Endothelial cell of umbilical vein (primary cell): Measurements from ENCODE around the gene RTEL1. TPM values are rescaled to one million over a fixed set of nuclear protein-coding genes. Genes with fewer than 3 reads are reported as not detected.

Source experiments
- BruUV-seq: library from RNA; stranded (reverse); fragments of 400-500 nt; replicated peaks from 2 replicates; lab custom pipeline; 2021; lab: Mats Ljungman, UMichigan
- CTCF ChIA-PET: fragments of 300-600, 350-600 bp; sonication (Branson Sonifier 250); formaldehyde crosslinking; loops from one replicate; lab custom pipeline; 2021; ENCODE audit warnings: antibody characterized with exemption, inconsistent platforms; lab: Charles Lee
- POLR2A ChIA-PET: fragments of 300-600, 350-600 bp; sonication (Branson Sonifier 250); formaldehyde crosslinking; loops from one replicate; lab custom pipeline; 2021; ENCODE audit warnings: antibody characterized with exemption, inconsistent platforms; lab: Charles Lee
- DNase-seq: peaks from one replicate; pipeline ENCODE4 v3.0.0-alpha.2; 2011; ENCODE audit warnings: low read depth, low spot score
- FAIRE-seq: peaks from 2 replicates; lab custom pipeline; 2011; peaks lifted over from hg19 to GRCh38; lab: Jason Lieb, UNC
- H2AFZ ChIP-seq: 2 replicates; pipeline ENCODE4 v1.6.0; 2012; ENCODE audit warnings: low read depth, low read length, control low read depth, inconsistent platforms
- H3K27ac ChIP-seq: 2 replicates; pipeline ENCODE4 v1.5.1; 2011; ENCODE audit warnings: low read depth, mild to moderate bottlenecking, control low read depth, low read length, moderate library complexity; ENCODE audit not compliant: insufficient read depth
- H3K27me3 ChIP-seq, 2 experiments: 2 replicates each; pipeline versions ENCODE4 v1.6.0 to v1.6.1; 2011; ENCODE audit warnings: low read length in 2 of 2, mixed read lengths in 1 of 2; ENCODE audit not compliant: control insufficient read depth in 2 of 2, insufficient read depth in 2 of 2
- H3K36me3 ChIP-seq, 2 experiments: 2 replicates in 1 of 2; 3 replicates in 1 of 2; pipeline ENCODE4 v1.5.1; 2011; ENCODE audit warnings: low read length in 2 of 2, mild to moderate bottlenecking in 1 of 2, moderate library complexity in 1 of 2; ENCODE audit not compliant: control insufficient read depth in 2 of 2, insufficient read depth in 2 of 2; ENCODE audit errors: extremely low read depth in 1 of 2
- H3K4me1 ChIP-seq: 3 replicates; pipeline ENCODE4 v1.5.1; 2011; ENCODE audit warnings: mild to moderate bottlenecking, low read length; ENCODE audit not compliant: control insufficient read depth, insufficient read depth; ENCODE audit errors: extremely low read depth
- H3K4me2 ChIP-seq: 2 replicates; pipeline ENCODE4 v1.6.1; 2011; ENCODE audit warnings: low read length, control low read depth, mixed read lengths; ENCODE audit not compliant: insufficient read depth
- H3K4me3 ChIP-seq, 3 experiments: fragments of 200-600 bp in 1 of 3; sonication (generic), shearing (Covaris generic) in 1 of 3; replicated peaks in 1 of 3; 2 replicates each; pipeline ENCODE4 v1.5.1; 2011 to 2016; ENCODE audit warnings: control low read depth in 3 of 3, low read length in 3 of 3, mild to moderate bottlenecking in 2 of 3, inconsistent platforms in 1 of 3, low read depth in 1 of 3, moderate library complexity in 1 of 3; ENCODE audit not compliant: insufficient read depth in 1 of 3
- H3K79me2 ChIP-seq: 2 replicates; pipeline ENCODE4 v1.6.0; 2012; ENCODE audit warnings: low read length, inconsistent platforms; ENCODE audit not compliant: control insufficient read depth, insufficient read depth
- H3K9ac ChIP-seq: replicated peaks from 2 replicates; pipeline ENCODE3; 2011; ENCODE audit warnings: low read length, control low read depth; ENCODE audit not compliant: insufficient read depth; ENCODE audit errors: extremely low read depth
- H3K9me1 ChIP-seq: replicated peaks from 3 replicates; pipeline ENCODE4 v1.6.0; 2011; ENCODE audit warnings: mild to moderate bottlenecking, low read length; ENCODE audit not compliant: control insufficient read depth, insufficient read depth; ENCODE audit errors: extremely low read depth
- H3K9me3 ChIP-seq: replicated peaks from 2 replicates; pipeline ENCODE4 v1.5.1; 2012; ENCODE audit warnings: low read length, inconsistent platforms; ENCODE audit not compliant: control insufficient read depth, insufficient read depth
- H4K20me1 ChIP-seq: replicated peaks from 2 replicates; pipeline ENCODE3; 2011; ENCODE audit warnings: mild to moderate bottlenecking, low read length; ENCODE audit not compliant: control insufficient read depth, insufficient read depth; ENCODE audit errors: extremely low read depth
- EZH2 ChIP-seq: IDR thresholded peaks from 2 replicates; pipeline ENCODE4 v1.6.1; 2012; ENCODE audit warnings: borderline replicate concordance, low read depth, mild to moderate bottlenecking, moderate library complexity, low read length, inconsistent platforms; ENCODE audit not compliant: severe bottlenecking
- JUN ChIP-seq: IDR thresholded peaks from 2 replicates; pipeline ENCODE4 v1.6.1; 2011; ENCODE audit warnings: borderline replicate concordance, low read depth; ENCODE audit not compliant: insufficient read length, insufficient read depth
- POLR2AphosphoS5 ChIP-seq: IDR thresholded peaks from 2 replicates; pipeline ENCODE4 v1.6.1; 2012; ENCODE audit warnings: low read depth, mild to moderate bottlenecking, control low read depth, low read length, moderate library complexity; ENCODE audit not compliant: insufficient read depth
- dilution Hi-C: fragments of 300-500 bp; cut with MboI; formaldehyde crosslinking; loops from one replicate; pipeline ENCODE4 v1.15.0; 2019; ENCODE audit warnings: low sequenced_read_pairs; ENCODE audit not compliant: extremely low pct_ligation_motif_present
- intact Hi-C: fragments of 100-400 bp; cut with micrococcal nuclease; formaldehyde crosslinking; loops from one replicate; pipeline ENCODE4 v1.10.0; 2022
- polyA plus RNA-seq, 4 experiments: library from polyadenylated mRNA; depleted of rRNA in 3 of 4; stranded (reverse) in 3 of 4; unstranded in 1 of 4; fragments of >200 nt; gene quantifications; 2 replicates each; pipeline versions ENCODE4 v1.2.1 to v1.2.3, GENCODE V29; 2011 to 2012; ENCODE audit warnings: missing spikeins in 1 of 4
- total RNA-seq: library from RNA; stranded (reverse); gene quantifications from 2 replicates; pipeline ENCODE4 v1.2.3, GENCODE V29; 2021
- TF ChIP-seq, protein P1 (sequence below), 2 donors: IDR thresholded peaks; 1 replicate in 1 of 2; 2 replicates in 1 of 2; pipeline ENCODE4 v1.5.1; 2011; ENCODE audit warnings: low read length in 2 of 2, mild to moderate bottlenecking in 2 of 2, moderate library complexity in 2 of 2, control low read depth in 1 of 2, inconsistent platforms in 1 of 2, low read depth in 1 of 2; ENCODE audit not compliant: insufficient read depth in 1 of 2; ENCODE audit errors: extremely low read depth in 1 of 2

RTEL1 gene
- total and polyA plus RNA-seq, 2 donors (not counting 3 experiments of a cell fraction or from before 2014, with no cell fraction given), result 17.0 to 44.9 TPM

DNA sequence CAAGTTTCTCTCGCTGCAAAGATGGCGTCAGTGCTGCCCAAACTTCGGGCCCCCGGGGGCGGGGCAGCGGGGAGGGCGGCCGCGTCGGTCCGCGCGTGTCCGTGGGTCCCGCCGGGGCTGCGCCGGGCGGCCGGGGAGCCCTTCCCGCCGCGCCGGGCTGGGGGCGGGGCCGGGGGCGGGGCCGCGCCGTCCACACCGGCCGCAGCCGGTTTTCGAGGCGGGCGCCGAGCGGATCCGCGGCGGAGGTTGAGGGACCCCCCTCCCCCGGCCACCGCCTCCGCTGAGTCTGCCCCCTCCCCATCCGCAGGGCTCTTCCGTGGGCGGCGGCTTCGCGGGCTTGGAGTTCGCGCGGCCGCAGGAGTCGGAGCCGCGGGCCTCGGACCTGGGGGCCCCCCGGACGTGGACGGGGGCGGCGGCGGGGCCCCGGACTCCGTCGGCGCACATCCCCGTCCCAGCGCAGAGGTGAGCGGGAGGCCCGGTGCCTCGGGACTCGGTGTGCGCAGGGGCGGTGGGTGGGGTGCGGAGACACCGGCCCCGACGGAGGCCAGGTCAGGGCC is 82.0 kb downstream of the RTEL1 start:
- ChIA-PET CTCF (interaction anchor here (0.7 to 2.0 kb wide), 10 partner anchors 33 to 298 kb away, joined by 3 to 12 read pairs (median 6); partner anchors contain the start of genes ARFRP1, TNFRSF6B, TPD52L2 and ZGPAT), POLR2A (no interaction called here)
- H3K9me1 ChIP-seq, result no peaks in the 10 kb centered on the region
- no peaks in the 10 kb centered on the region for H4K20me1 ChIP-seq
- intact Hi-C loops, result loop anchor here (1.0 to 2.0 kb wide), 2 partner anchors 33 to 113 kb away; partner anchors contain the start of genes ARFRP1 and GMEB2
- DNase-seq (peak; percentile 15), FAIRE-seq (no peak)
- H3K9ac ChIP-seq, result peak overlapping the region; percentile 61
- peak overlapping the region; percentile 76 for H3K4me2 ChIP-seq
- peaks cover 9% of the 10 kb centered on the region for H3K4me1 ChIP-seq
- peak overlapping the region; percentile 41 to 72 (median 52) for H3K4me3 ChIP-seq
- no peak for TF ChIP-seq JUN
- peak; percentile 30 for TF ChIP-seq POLR2AphosphoS5
- H3K79me2 ChIP-seq, result no peaks in the 10 kb centered on the region
- no TSS peak for BruUV-seq
- no peaks in the 10 kb centered on the region for H3K27me3 ChIP-seq
- no peak overlapping the region for H3K27ac ChIP-seq
- peak overlapping the region; percentile 40 for H2AFZ ChIP-seq
- H3K9me3 ChIP-seq, result no peaks in the 10 kb centered on the region
- dilution Hi-C loops, result no loop called here
- peaks cover 0 to 27% of the 10 kb centered on the region in 2 experiments for H3K36me3 ChIP-seq

DNA sequence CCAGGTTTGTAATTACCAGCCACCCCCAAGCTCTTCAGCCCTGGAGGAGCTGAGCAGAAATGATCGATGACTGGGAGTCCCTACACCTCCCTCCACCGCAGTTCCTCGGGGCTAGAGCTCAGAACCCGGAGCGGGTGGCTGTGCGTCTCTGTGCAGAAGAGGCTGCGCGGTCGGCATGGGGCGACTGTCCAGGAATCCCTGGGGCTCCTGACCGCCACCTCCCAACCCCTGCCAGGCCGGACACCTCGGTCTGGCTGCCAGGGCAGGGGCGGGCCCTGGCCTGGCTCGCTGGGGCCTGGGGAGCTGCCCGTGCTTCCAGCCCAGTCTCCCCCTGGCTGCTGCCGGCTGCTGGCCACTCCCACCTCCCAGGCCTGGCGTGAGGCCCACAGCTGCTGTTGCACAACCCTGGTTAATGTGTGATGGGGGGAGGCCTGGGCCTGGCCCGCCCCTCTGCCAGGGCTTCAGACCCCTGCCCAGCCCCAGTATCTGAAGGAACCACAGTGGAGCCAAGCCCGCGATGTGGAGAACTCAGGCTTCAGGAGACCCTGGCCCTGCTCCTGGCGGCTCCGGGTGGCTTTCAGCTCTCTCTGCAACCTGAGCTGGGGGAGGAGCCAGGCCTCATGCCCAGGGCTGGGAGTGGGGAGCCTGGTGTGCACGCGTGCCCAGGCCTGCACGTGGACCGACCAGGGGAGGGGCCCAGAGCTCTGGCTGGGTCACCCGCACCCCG is 82.7 kb downstream of the RTEL1 start:
- ChIA-PET CTCF (interaction anchor here (0.7 to 2.0 kb wide), 14 partner anchors 34 to 298 kb away, joined by 3 to 12 read pairs (median 4); partner anchors contain the start of genes ARFRP1, RTEL1, TNFRSF6B and TPD52L2), POLR2A (no interaction called here)
- Histone ChIP-seq H3K27ac (no peak overlapping the region), H3K4me2 (peak overlapping the region; percentile 76), H4K20me1 (no peaks in the 10 kb centered on the region), H2AFZ (peak overlapping the region; percentile 40), H3K9me1 (no peaks in the 10 kb centered on the region), H3K27me3 (no peaks in the 10 kb centered on the region), H3K79me2 (no peaks in the 10 kb centered on the region), H3K4me3 (peak overlapping the region; percentile 41 to 72 (median 52)), H3K9ac (peak overlapping the region; percentile 61), H3K9me3 (no peaks in the 10 kb centered on the region), H3K36me3 (peaks cover 0 to 22% of the 10 kb centered on the region in 2 experiments), H3K4me1 (peaks cover 9% of the 10 kb centered on the region)
- DNase-seq (peak; percentile 86), FAIRE-seq (peak; percentile 78)
- intact Hi-C loops, result loop anchor here (1.0 to 2.0 kb wide), 2 partner anchors 34 to 113 kb away; partner anchors contain the start of genes ARFRP1 and GMEB2
- no TSS peak for BruUV-seq
- dilution Hi-C loops, result no loop called here
- TF ChIP-seq EZH2, result no peak
- peak; percentile 23 for TF ChIP-seq POLR2AphosphoS5
- TF ChIP-seq, protein P1, sequence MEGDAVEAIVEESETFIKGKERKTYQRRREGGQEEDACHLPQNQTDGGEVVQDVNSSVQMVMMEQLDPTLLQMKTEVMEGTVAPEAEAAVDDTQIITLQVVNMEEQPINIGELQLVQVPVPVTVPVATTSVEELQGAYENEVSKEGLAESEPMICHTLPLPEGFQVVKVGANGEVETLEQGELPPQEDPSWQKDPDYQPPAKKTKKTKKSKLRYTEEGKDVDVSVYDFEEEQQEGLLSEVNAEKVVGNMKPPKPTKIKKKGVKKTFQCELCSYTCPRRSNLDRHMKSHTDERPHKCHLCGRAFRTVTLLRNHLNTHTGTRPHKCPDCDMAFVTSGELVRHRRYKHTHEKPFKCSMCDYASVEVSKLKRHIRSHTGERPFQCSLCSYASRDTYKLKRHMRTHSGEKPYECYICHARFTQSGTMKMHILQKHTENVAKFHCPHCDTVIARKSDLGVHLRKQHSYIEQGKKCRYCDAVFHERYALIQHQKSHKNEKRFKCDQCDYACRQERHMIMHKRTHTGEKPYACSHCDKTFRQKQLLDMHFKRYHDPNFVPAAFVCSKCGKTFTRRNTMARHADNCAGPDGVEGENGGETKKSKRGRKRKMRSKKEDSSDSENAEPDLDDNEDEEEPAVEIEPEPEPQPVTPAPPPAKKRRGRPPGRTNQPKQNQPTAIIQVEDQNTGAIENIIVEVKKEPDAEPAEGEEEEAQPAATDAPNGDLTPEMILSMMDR (IDR thresholded peaks at IDR 0.05; ENCODE audit: extremely low read depth in 1 of 2, insufficient read depth in 1 of 2, low read depth in 1 of 2, low read length in 2 of 2), result peak; percentile 8 to 29
